ENCODE results near the gene PDE4D.

The PDE4D gene

DNA sequence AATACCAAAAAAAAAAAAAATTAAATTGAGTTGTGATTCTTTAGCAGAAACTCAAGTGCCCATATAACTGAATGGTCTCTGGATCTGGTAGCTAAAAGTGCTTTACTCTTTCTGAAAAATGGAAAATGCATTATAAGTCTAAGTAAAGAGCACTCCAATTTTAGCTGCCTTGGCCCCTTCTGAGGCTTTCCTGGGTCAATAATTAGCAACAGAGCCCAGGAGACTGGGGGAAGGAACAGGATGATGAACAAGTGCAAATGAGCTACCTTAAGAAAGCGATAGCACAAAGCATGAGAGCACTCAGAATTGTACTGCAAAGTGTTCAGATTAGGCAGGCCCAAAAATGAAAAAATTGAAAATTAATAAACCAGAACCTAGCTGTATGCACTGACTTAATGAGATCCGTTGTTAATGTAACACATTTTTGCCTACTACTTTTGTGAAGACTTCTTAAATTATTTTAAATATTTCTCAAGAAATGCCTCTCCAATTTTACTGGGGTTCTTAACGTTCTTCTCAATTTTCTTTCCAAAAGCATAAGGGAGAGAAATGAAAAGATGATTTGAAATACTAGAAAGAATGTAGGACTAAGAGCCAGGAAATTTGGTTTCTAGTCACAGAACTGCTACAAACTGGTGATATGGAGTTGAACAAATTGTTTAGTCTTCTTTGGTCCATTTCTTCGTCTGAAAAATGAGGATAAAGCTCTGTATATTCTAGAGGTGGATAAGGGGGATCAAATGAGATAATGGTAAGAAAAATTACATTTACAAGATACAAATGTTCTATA lies 566.1 kb downstream of the PDE4D start:
- H3K27ac ChIP-seq (ENCODE audit: low read length) = no peak overlapping the region
- H3K27me3 ChIP-seq (replicated peaks; ENCODE audit: insufficient read depth, low read length) = no peaks in the 10 kb centered on the region
- H3K4me2 ChIP-seq (ENCODE audit: low read depth, low read length) = no peak overlapping the region
- no peaks in the 10 kb centered on the region for H3K9me2 ChIP-seq (replicated peaks; ENCODE audit: insufficient read depth, low read length)
- no peak overlapping the region for H3K4me3 ChIP-seq (ENCODE audit: low read length)
- no peak for DNase-seq
- TF ChIP-seq EZH2 (optimal IDR thresholded peaks at IDR 0.05; ENCODE audit: low read depth, low read length) (no peak), EZH2phosphoT487 (IDR thresholded peaks at IDR 0.05; ENCODE audit: low read length) (no peak)
- TF ChIP-seq, protein P1, sequence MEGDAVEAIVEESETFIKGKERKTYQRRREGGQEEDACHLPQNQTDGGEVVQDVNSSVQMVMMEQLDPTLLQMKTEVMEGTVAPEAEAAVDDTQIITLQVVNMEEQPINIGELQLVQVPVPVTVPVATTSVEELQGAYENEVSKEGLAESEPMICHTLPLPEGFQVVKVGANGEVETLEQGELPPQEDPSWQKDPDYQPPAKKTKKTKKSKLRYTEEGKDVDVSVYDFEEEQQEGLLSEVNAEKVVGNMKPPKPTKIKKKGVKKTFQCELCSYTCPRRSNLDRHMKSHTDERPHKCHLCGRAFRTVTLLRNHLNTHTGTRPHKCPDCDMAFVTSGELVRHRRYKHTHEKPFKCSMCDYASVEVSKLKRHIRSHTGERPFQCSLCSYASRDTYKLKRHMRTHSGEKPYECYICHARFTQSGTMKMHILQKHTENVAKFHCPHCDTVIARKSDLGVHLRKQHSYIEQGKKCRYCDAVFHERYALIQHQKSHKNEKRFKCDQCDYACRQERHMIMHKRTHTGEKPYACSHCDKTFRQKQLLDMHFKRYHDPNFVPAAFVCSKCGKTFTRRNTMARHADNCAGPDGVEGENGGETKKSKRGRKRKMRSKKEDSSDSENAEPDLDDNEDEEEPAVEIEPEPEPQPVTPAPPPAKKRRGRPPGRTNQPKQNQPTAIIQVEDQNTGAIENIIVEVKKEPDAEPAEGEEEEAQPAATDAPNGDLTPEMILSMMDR (IDR thresholded peaks at IDR 0.05; ENCODE audit: low read length) = no peak
- no peaks in the 10 kb centered on the region for H3K79me2 ChIP-seq (ENCODE audit: low read length)
- H3K9me3 ChIP-seq (replicated peaks; ENCODE audit: insufficient read depth, low read length) = no peaks in the 10 kb centered on the region
- H3K9ac ChIP-seq (ENCODE audit: low read length) = no peak overlapping the region
- no peaks in the 10 kb centered on the region for H3K4me1 ChIP-seq (ENCODE audit: low read length)
- H3F3A ChIP-seq (ENCODE audit: insufficient read depth, low read length) = no peaks in the 10 kb centered on the region
- H4K20me1 ChIP-seq (ENCODE audit: insufficient read depth, low read length) = no peaks in the 10 kb centered on the region
- no peaks in the 10 kb centered on the region for H3K36me3 ChIP-seq (replicated peaks; ENCODE audit: insufficient read depth, low read length)
- no peak overlapping the region for H2AFZ ChIP-seq (ENCODE audit: low read length)

DNA sequence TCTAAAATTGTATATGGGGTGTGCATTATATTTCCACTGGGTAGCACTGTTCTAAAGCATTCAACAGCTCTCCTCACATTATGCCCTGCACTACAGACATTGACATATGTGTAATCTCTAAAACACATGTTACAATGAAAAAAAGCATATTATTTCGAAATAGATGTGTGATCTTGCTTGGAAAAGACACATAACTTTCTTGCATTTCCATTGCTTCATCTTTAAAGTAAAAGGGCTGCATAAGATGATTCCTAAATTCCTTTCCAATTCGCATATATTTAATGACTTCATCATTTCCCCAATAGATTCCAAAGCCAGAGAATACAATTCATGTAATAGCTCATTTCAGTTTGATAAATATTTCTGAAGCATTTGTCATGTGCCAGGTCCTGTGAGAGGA lies 566.9 kb downstream of the PDE4D start:
- TF ChIP-seq EZH2phosphoT487 (IDR thresholded peaks at IDR 0.05; ENCODE audit: low read length) (no peak), EZH2 (optimal IDR thresholded peaks at IDR 0.05; ENCODE audit: low read depth, low read length) (no peak)
- TF ChIP-seq, protein P1 (IDR thresholded peaks at IDR 0.05; ENCODE audit: low read length) = no peak
- no peaks in the 10 kb centered on the region for H3K9me2 ChIP-seq (replicated peaks; ENCODE audit: insufficient read depth, low read length)
- H3K9ac ChIP-seq (ENCODE audit: low read length) = no peak overlapping the region
- no peaks in the 10 kb centered on the region for H4K20me1 ChIP-seq (ENCODE audit: insufficient read depth, low read length)
- no peak overlapping the region for H3K4me3 ChIP-seq (ENCODE audit: low read length)
- H3K4me2 ChIP-seq (ENCODE audit: low read depth, low read length) = no peak overlapping the region
- no peaks in the 10 kb centered on the region for H3K4me1 ChIP-seq (ENCODE audit: low read length)
- H3F3A ChIP-seq (ENCODE audit: insufficient read depth, low read length) = no peaks in the 10 kb centered on the region
- no peaks in the 10 kb centered on the region for H3K36me3 ChIP-seq (replicated peaks; ENCODE audit: insufficient read depth, low read length)
- H3K9me3 ChIP-seq (replicated peaks; ENCODE audit: insufficient read depth, low read length) = no peaks in the 10 kb centered on the region
- no peak for DNase-seq
- H3K79me2 ChIP-seq (ENCODE audit: low read length) = no peaks in the 10 kb centered on the region
- no peak overlapping the region for H2AFZ ChIP-seq (ENCODE audit: low read length)
- H3K27ac ChIP-seq (ENCODE audit: low read length) = no peak overlapping the region
- no peaks in the 10 kb centered on the region for H3K27me3 ChIP-seq (replicated peaks; ENCODE audit: insufficient read depth, low read length)

DNA sequence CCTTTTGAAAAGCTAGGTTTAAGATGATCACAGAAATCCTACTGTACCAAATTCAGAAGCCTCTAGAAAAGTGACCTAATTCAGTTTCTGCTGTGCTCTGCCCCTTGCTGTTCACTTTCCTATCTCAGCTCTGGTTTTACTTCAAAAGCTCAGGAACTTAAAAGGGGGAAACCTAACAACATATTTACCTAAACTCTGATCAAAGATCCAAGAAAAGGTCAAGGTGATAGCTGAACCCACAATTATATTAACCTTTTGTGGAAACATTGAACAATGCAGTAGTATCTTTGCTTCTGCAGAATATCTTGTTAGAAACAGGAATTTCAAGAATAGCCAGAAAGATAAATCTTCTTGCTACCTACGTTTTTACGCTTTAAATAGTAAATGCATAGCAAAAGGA lies 568.5 kb downstream of the PDE4D start:
- H4K20me1 ChIP-seq (ENCODE audit: insufficient read depth, low read length) = no peaks in the 10 kb centered on the region
- no peaks in the 10 kb centered on the region for H3K4me1 ChIP-seq (ENCODE audit: low read length)
- no peaks in the 10 kb centered on the region for H3F3A ChIP-seq (ENCODE audit: insufficient read depth, low read length)
- H3K4me2 ChIP-seq (ENCODE audit: low read depth, low read length) = no peak overlapping the region
- no peaks in the 10 kb centered on the region for H3K79me2 ChIP-seq (ENCODE audit: low read length)
- no peak overlapping the region for H3K9ac ChIP-seq (ENCODE audit: low read length)
- no peak overlapping the region for H2AFZ ChIP-seq (ENCODE audit: low read length)
- no peaks in the 10 kb centered on the region for H3K36me3 ChIP-seq (replicated peaks; ENCODE audit: insufficient read depth, low read length)
- TF ChIP-seq EZH2phosphoT487 (IDR thresholded peaks at IDR 0.05; ENCODE audit: low read length) (no peak), EZH2 (optimal IDR thresholded peaks at IDR 0.05; ENCODE audit: low read depth, low read length) (no peak)
- TF ChIP-seq, protein P1 (IDR thresholded peaks at IDR 0.05; ENCODE audit: low read length) = no peak
- no peaks in the 10 kb centered on the region for H3K9me2 ChIP-seq (replicated peaks; ENCODE audit: insufficient read depth, low read length)
- no peak overlapping the region for H3K27ac ChIP-seq (ENCODE audit: low read length)
- DNase-seq = no peak
- no peaks in the 10 kb centered on the region for H3K9me3 ChIP-seq (replicated peaks; ENCODE audit: insufficient read depth, low read length)
- no peak overlapping the region for H3K4me3 ChIP-seq (ENCODE audit: low read length)
- no peaks in the 10 kb centered on the region for H3K27me3 ChIP-seq (replicated peaks; ENCODE audit: insufficient read depth, low read length)

Measured in MM.1S (cell line).